ENCODE data around the gene TGM2.

Gene TGM2

GRCh38 chr20:38165089-38165965 lies at the start of gene TGM2:
TSS of gene TGM2 (minus strand) at chr20:38165270. CDS start at chr20:38165198, 72 bp downstream.
- H3K9me3 ChIP-seq (ENCODE audit: insufficient read depth, low read length) = no peaks in the 10 kb centered on the region
- H3K4me1 ChIP-seq (ENCODE audit: low read length) = peaks cover 42% of the 10 kb centered on the region
- H3K36me3 ChIP-seq (replicated peaks; ENCODE audit: low read depth, low read length) = peaks cover 7% of the 10 kb centered on the region
- TF ChIP-seq, protein P1, sequence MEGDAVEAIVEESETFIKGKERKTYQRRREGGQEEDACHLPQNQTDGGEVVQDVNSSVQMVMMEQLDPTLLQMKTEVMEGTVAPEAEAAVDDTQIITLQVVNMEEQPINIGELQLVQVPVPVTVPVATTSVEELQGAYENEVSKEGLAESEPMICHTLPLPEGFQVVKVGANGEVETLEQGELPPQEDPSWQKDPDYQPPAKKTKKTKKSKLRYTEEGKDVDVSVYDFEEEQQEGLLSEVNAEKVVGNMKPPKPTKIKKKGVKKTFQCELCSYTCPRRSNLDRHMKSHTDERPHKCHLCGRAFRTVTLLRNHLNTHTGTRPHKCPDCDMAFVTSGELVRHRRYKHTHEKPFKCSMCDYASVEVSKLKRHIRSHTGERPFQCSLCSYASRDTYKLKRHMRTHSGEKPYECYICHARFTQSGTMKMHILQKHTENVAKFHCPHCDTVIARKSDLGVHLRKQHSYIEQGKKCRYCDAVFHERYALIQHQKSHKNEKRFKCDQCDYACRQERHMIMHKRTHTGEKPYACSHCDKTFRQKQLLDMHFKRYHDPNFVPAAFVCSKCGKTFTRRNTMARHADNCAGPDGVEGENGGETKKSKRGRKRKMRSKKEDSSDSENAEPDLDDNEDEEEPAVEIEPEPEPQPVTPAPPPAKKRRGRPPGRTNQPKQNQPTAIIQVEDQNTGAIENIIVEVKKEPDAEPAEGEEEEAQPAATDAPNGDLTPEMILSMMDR (IDR thresholded peaks at IDR 0.05; ENCODE audit: low read depth, low read length) = peak; percentile 97
- no peak for TF ChIP-seq EZH2phosphoT487 (IDR thresholded peaks at IDR 0.05; ENCODE audit: low read depth)
- peak within 1 kb of the TSS; percentile 79 for H3K4me3 ChIP-seq (ENCODE audit: low read length)
- H3K27ac ChIP-seq (ENCODE audit: low read length) = no peak within 1 kb of the TSS
- peak within 1 kb of the TSS; percentile 35; the same call in 1 of the 2 replicates for H2AFZ ChIP-seq (ENCODE audit: low read depth, low read length)
- peak within 1 kb of the TSS; percentile 71 for H3K9ac ChIP-seq (ENCODE audit: low read length)
- no peaks in the 10 kb centered on the region for H3K27me3 ChIP-seq (ENCODE audit: low read depth, low read length)
- peaks cover 15% of the 10 kb centered on the region; the same call in 1 of the 2 replicates for H3K79me2 ChIP-seq (ENCODE audit: low read length)
- H4K20me1 ChIP-seq (ENCODE audit: insufficient read depth, low read length) = no peaks in the 10 kb centered on the region
- peak within 1 kb of the TSS; percentile 83 for H3K4me2 ChIP-seq (ENCODE audit: low read length)

- no peak overlapping the region for H3K4me2 ChIP-seq (ENCODE audit: low read length)
- no peak overlapping the region for H3K9ac ChIP-seq (ENCODE audit: low read length)
- no peaks in the 10 kb centered on the region for H3K36me3 ChIP-seq (replicated peaks; ENCODE audit: low read depth, low read length)
- H3K4me1 ChIP-seq (ENCODE audit: low read length) = no peaks in the 10 kb centered on the region
- no peak overlapping the region for H3K27ac ChIP-seq (ENCODE audit: low read length)
- no peaks in the 10 kb centered on the region for H3K79me2 ChIP-seq (ENCODE audit: low read length)
- no peaks in the 10 kb centered on the region for H4K20me1 ChIP-seq (ENCODE audit: insufficient read depth, low read length)
- no peaks in the 10 kb centered on the region for H3K27me3 ChIP-seq (ENCODE audit: low read depth, low read length)
- no peak for TF ChIP-seq EZH2phosphoT487 (IDR thresholded peaks at IDR 0.05; ENCODE audit: low read depth)
- TF ChIP-seq, protein P1 (IDR thresholded peaks at IDR 0.05; ENCODE audit: low read depth, low read length) = no peak
- H3K9me3 ChIP-seq (ENCODE audit: insufficient read depth, low read length) = no peaks in the 10 kb centered on the region
- H2AFZ ChIP-seq (ENCODE audit: low read depth, low read length) = no peak overlapping the region
- H3K4me3 ChIP-seq (ENCODE audit: low read length) = no peak overlapping the region
Observed at GRCh38 chr20:38214256-38215193, 49.5 kb upstream of the TGM2 start.

GRCh38 chr20:38213607-38213940 lies 48.5 kb upstream of the TGM2 start:
- TF ChIP-seq, protein P1 (IDR thresholded peaks at IDR 0.05; ENCODE audit: low read depth, low read length) = no peak
- TF ChIP-seq EZH2phosphoT487 (IDR thresholded peaks at IDR 0.05; ENCODE audit: low read depth) = no peak
- Histone ChIP-seq H3K27me3 (ENCODE audit: low read depth, low read length) (no peaks in the 10 kb centered on the region), H2AFZ (ENCODE audit: low read depth, low read length) (no peak overlapping the region), H3K36me3 (replicated peaks; ENCODE audit: low read depth, low read length) (no peaks in the 10 kb centered on the region), H3K9ac (ENCODE audit: low read length) (no peak overlapping the region), H3K79me2 (ENCODE audit: low read length) (no peaks in the 10 kb centered on the region), H3K27ac (ENCODE audit: low read length) (no peak overlapping the region), H3K4me2 (ENCODE audit: low read length) (no peak overlapping the region), H3K9me3 (ENCODE audit: insufficient read depth, low read length) (no peaks in the 10 kb centered on the region), H3K4me1 (ENCODE audit: low read length) (no peaks in the 10 kb centered on the region), H3K4me3 (ENCODE audit: low read length) (no peak overlapping the region), H4K20me1 (ENCODE audit: insufficient read depth, low read length) (no peaks in the 10 kb centered on the region)
